HG02610 (cell line): ENCODE results near the gene SCGB2A2.

Experiments used
- ATAC-seq: cut with Tn5 transposase; IDR thresholded peaks from one replicate; pipeline ENCODE4 v1.9.1; 2021; ENCODE audit warnings: mild to moderate bottlenecking, moderate library complexity; ENCODE audit not compliant: unreplicated experiment

The SCGB2A2 gene

DNA sequence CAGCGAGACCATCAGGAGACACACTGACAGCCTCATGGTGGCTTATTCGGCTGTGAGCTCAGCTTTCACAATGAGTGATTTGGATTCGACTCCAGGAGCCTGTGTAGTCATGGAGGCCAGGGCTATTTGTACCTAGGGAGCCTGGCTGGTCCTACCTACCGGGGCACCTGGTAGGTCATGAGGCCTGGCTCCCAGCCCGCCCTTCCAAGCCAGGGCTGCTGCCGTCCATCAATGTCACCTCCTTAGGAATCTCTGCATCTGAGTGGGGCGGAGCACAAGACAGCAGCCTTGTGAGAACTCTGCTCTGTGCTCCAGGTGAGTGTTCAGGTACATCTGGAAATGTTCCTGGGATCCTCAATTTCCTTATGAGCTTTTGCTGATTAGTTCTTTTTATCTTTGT is 29.0 kb downstream of the SCGB2A2 start, which contains the start of gene SCGB1D4:
Gene SCGB1D4, minus strand, starts transcription at position 101 of the 400 bp plus-strand sequence. Its CDS starts 65 bp downstream, at position 36.
- ATAC-seq = no peak

DNA sequence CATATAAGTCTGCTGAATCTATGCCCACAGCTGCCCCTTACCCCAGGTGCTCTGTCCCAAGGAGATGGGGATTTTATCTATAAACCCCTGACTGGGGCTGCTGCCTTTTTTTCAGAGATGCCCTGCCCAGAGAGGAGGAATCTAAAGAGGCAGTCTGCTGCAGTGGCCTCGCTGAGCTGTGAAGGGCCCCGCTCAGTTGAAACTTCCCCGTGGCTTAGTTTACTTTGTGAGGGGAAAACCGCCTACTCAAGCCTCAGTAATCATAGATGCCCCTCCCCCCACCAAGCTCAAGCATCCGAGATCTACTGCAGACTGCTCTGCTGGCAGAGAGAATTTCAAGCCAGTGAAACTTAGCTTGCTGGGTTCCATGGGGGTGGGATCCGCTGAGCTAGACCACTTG is 36.3 kb downstream of the SCGB2A2 start:
- no peak for ATAC-seq

DNA sequence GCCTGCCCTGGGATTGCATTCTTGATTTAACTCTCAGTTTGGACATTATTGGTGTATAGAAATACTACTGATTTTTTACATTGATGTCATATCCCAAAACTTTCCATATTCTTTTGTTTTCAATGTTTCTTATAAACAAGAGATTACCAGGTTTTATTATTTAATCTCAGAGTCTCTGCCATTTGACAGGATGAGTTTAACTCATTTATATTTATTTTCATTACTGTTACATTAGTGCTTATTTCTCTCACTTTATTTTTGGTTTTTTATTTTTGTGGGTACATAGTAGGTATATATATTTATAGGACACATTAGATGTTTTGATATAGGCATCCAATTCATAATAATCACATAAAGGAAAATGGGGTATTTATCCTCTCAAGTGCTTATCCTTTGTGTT is 38.0 kb downstream of the SCGB2A2 start:
- no peak for ATAC-seq

DNA sequence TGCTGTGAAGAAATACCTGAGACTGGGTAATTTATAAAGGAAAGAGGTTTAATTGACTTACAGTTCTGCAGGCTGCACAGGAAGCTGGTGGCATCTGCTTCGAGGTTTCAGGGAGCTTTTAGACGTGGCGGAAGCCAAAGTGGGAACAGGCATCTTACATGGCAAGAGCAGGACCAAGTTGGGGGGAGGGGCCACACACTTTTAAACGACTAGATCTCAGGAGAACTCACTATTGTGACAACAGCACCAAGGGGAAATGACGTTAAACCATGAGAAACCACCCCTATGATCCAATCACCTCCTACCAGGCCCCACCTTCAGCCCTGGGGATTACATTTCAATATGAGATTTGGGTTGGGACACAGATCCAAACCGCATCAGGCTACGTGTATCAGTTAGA is 40.0 kb downstream of the SCGB2A2 start:
- ATAC-seq = no peak

DNA sequence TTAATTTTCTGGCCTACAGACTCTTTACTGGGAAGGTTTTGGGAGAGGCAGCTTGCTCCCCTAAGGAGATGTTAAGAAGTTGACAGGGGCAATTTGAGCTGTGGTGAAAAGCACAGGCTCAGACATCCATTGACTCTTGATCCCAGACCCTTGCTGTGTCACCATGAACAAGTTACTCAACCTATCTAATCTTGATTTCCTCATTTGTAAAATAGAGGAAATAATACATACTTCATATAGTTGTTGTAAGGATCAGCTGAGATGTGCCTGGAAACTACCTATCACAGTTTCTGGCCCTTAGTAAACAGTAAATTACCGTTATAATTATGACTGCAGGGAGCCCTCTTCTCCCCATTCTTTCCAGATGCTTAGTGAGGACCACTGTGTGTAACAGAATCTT is 45.5 kb downstream of the SCGB2A2 start:
- no peak for ATAC-seq

DNA sequence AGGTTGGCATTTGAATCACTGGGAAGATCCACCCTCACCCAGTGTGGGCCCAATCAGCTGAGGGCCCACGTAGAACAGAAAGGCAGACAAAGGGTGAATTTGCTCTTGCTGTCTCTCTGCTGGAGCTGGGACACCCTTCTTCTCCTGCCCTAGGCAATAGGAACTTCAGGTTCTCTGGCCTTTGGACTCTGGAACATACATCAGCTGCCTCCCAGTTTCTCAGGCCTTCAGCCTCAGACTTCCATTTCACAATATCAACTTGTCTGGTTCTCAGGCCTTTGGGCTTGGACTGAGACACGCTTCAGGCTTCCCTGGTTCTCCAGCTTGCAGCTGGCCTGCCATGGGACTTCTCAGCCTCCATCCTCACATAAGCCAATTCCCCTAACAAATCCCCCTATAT is 52.6 kb downstream of the SCGB2A2 start:
- no peak for ATAC-seq
